ENCODE data around the gene COL9A2.
"Not testable (repeated sequence)": the region's sequence is repeated elsewhere in the genome, so short reads cannot be mapped to it uniquely, and the experiment has no call there.

Gene COL9A2

GRCh38 chr1:40316595-40317393, at the start of gene COL9A2:
TSS of gene COL9A2 (minus strand) at chr1:40317286. CDS start at chr1:40317197, 89 bp downstream.
- DNase-seq: peak; percentile 82

- no peak for DNase-seq
These were observed 46.6 kb upstream of the COL9A2 start for GRCh38 chr1:40363721-40364120.

- no peak for DNase-seq
These were observed 45.6 kb upstream of the COL9A2 start for GRCh38 chr1:40362699-40363098.

- no peak for DNase-seq
These were observed 45.1 kb upstream of the COL9A2 start for GRCh38 chr1:40362199-40362598.

- no peak for DNase-seq
These were observed 44.6 kb upstream of the COL9A2 start for GRCh38 chr1:40361637-40362036.

GRCh38 chr1:40361201-40361600, 44.1 kb upstream of the COL9A2 start:
- no peak for DNase-seq

- DNase-seq: no peak
These were observed 43.5 kb upstream of the COL9A2 start for GRCh38 chr1:40360631-40361030.

GRCh38 chr1:40357625-40358024, 40.5 kb upstream of the COL9A2 start:
- DNase-seq: no peak

GRCh38 chr1:40353082-40353481, 36.0 kb upstream of the COL9A2 start:
- DNase-seq: no peak

- no peak for DNase-seq
These were observed 35.0 kb upstream of the COL9A2 start for GRCh38 chr1:40352126-40352525.

- DNase-seq: no peak
These were observed 34.0 kb upstream of the COL9A2 start for GRCh38 chr1:40351124-40351523.

- DNase-seq: no peak
These were observed 33.3 kb upstream of the COL9A2 start for GRCh38 chr1:40350391-40350790.

- no peak for DNase-seq
These were observed 27.5 kb upstream of the COL9A2 start for GRCh38 chr1:40344597-40344996.

- DNase-seq: not testable (repeated sequence)
These were observed 25.3 kb upstream of the COL9A2 start for GRCh38 chr1:40342381-40342717.

- DNase-seq: no peak
These were observed 24.6 kb upstream of the COL9A2 start for GRCh38 chr1:40341491-40342380.

GRCh38 chr1:40339420-40340323, 22.6 kb upstream of the COL9A2 start:
- DNase-seq: no peak

GRCh38 chr1:40338745-40339419, 21.8 kb upstream of the COL9A2 start:
- DNase-seq: peak; percentile 71

GRCh38 chr1:40337443-40337842, 20.4 kb upstream of the COL9A2 start:
- no peak for DNase-seq

- DNase-seq: no peak
These were observed 15.6 kb upstream of the COL9A2 start for GRCh38 chr1:40332695-40333094.

- not testable (repeated sequence) for DNase-seq
These were observed 14.3 kb upstream of the COL9A2 start for GRCh38 chr1:40331403-40331802.

GRCh38 chr1:40318970-40319621, 2.0 kb upstream of the COL9A2 start:
- no peak for DNase-seq

- DNase-seq: no peak
These were observed 1.4 kb upstream of the COL9A2 start for GRCh38 chr1:40318476-40318875.
